Left ventricle myocardium inferior (tissue), 1 donor: ENCODE measurements around the gene STAP2. TPM values are rescaled to one million over a fixed set of nuclear protein-coding genes. Genes with fewer than 3 reads are reported as not detected.
A peak's percentile ranks its signal among the peaks of the same experiment; 100 is the strongest.

Experiments used
- DNase-seq: peaks from one replicate; pipeline ENCODE4 v3.0.0-alpha.2; 2020
- H3K27ac ChIP-seq: fragments of 200-600 bp; replicated peaks from 2 replicates; pipeline ENCODE4 v1.8.0; 2021
- H3K27me3 ChIP-seq: fragments of 200-600 bp; 2 replicates; pipeline ENCODE4 v1.8.0; 2021; ENCODE audit warnings: low read depth
- H3K36me3 ChIP-seq: fragments of 200-600 bp; 2 replicates; pipeline ENCODE4 v1.8.0; 2021
- H3K4me1 ChIP-seq: fragments of 200-600 bp; 2 replicates; pipeline ENCODE4 v1.8.0; 2021
- H3K4me3 ChIP-seq: fragments of 200-600 bp; 2 replicates; pipeline ENCODE4 v1.8.0; 2021; ENCODE audit warnings: mild to moderate bottlenecking, moderate library complexity
- H3K9me3 ChIP-seq: fragments of 200-600 bp; replicated peaks from 2 replicates; pipeline ENCODE4 v1.8.0; 2021
- CTCF ChIP-seq: fragments of 200-600 bp; IDR thresholded peaks from 2 replicates; pipeline ENCODE4 v1.8.0; 2021; ENCODE audit warnings: antibody characterized with exemption, mild to moderate bottlenecking, borderline replicate concordance
- intact Hi-C: fragments of 100-400 bp; cut with micrococcal nuclease; formaldehyde crosslinking; loops from one replicate; pipeline ENCODE4 v1.11.0; 2022
- long read RNA-seq: library from polyadenylated mRNA; unstranded; transcript quantifications from one replicate; pipeline ENCODE4 v2.0.0, GENCODE V29; 2021
- total RNA-seq: library from RNA; stranded (reverse); fragmentation: NEBNext Ultra II Directional; extraction: Animal tissue kit (Norgen Biotek cat#: 25700); gene quantifications from one replicate; pipeline ENCODE4 v1.2.1, GENCODE V29; 2021
- donor health status: DM: no; HTN: yes; CAD: no; lungs with severe emphysema.

Gene STAP2, protein sequence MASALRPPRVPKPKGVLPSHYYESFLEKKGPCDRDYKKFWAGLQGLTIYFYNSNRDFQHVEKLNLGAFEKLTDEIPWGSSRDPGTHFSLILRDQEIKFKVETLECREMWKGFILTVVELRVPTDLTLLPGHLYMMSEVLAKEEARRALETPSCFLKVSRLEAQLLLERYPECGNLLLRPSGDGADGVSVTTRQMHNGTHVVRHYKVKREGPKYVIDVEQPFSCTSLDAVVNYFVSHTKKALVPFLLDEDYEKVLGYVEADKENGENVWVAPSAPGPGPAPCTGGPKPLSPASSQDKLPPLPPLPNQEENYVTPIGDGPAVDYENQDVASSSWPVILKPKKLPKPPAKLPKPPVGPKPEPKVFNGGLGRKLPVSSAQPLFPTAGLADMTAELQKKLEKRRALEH
- total RNA-seq = 2.6 TPM
- long read RNA-seq, partial matches to known transcripts = 0 of 3 reads
- long read RNA-seq, other reads (novel, unspliced or antisense) = 1 of 3 reads

GRCh38 chr19:4338441-4339355, at the start of gene STAP2:
Gene STAP2 (minus strand): TSS chr19:4338827. CDS start chr19:4338753, 74 bp downstream.
- H3K36me3 ChIP-seq = no peaks in the 10 kb centered on the region
- no peaks in the 10 kb centered on the region for H3K27me3 ChIP-seq
- intact Hi-C loops = no loop called here
- TF ChIP-seq CTCF = no peak
- DNase-seq = no peak
- H3K4me1 ChIP-seq = peaks cover 27% of the 10 kb centered on the region
- peak within 1 kb of the TSS; percentile 62 for H3K4me3 ChIP-seq
- H3K27ac ChIP-seq = peak within 1 kb of the TSS; percentile 52
- no peaks in the 10 kb centered on the region for H3K9me3 ChIP-seq

DNA sequence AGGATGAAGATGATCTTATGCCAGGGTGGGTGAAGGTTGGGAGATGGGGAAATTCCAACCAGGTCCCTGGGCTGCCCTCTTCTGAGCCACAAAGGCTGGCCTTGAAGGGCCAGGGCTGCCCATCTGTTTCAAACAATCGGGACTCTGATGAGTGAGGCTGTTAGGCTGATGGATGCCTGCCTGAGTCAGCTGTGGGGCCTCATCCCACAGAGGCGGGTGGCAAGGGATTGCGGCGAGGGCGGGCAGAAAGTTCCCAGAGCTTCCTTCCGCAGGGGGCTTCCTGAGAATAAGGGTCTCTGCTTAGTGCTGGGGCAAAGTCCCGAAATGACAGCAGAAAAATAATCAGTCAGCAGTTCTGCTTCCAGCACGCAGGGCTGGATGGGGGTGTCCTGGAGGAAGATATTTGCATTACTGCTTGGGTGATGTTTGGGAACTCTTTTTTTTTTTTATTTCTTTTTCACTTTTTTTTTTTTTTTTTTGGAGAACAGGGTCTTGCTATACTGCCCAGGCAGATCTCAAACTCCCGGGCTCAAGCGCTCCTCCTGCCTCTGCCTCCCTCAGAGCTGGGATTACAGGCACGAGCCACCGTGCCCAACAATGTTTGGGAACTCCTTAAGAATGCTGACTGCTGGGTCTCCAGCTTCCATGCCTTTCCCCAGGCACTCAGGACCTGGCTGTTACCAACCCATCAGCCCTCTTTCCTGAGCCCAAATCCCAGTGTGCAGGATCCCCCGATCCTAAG, 47.6 kb upstream of the STAP2 start:
- intact Hi-C loops = no loop called here
- no peak for DNase-seq
- H3K36me3 ChIP-seq = peaks cover 23% of the 10 kb centered on the region
- no peak overlapping the region for H3K4me3 ChIP-seq
- H3K27me3 ChIP-seq = no peaks in the 10 kb centered on the region
- no peak for TF ChIP-seq CTCF
- H3K4me1 ChIP-seq = peaks cover 43% of the 10 kb centered on the region
- no peak overlapping the region for H3K27ac ChIP-seq
- H3K9me3 ChIP-seq = no peaks in the 10 kb centered on the region

GRCh38 chr19:4385291-4386040, 46.8 kb upstream of the STAP2 start:
- Histone ChIP-seq H3K27ac (no peak overlapping the region), H3K4me3 (no peak overlapping the region), H3K4me1 (peaks cover 40% of the 10 kb centered on the region), H3K9me3 (no peaks in the 10 kb centered on the region), H3K27me3 (no peaks in the 10 kb centered on the region), H3K36me3 (peaks cover 23% of the 10 kb centered on the region)
- no peak for DNase-seq
- no peak for TF ChIP-seq CTCF
- intact Hi-C loops = no loop called here

GRCh38 chr19:4380254-4380727, 41.7 kb upstream of the STAP2 start:
- intact Hi-C loops = no loop called here
- H3K36me3 ChIP-seq = peaks cover 11% of the 10 kb centered on the region
- H3K9me3 ChIP-seq = no peaks in the 10 kb centered on the region
- peak overlapping the region; percentile 88 for H3K27ac ChIP-seq
- peak; percentile 55 for DNase-seq
- TF ChIP-seq CTCF = no peak
- no peaks in the 10 kb centered on the region for H3K27me3 ChIP-seq
- peak overlapping the region; percentile 25 for H3K4me3 ChIP-seq
- peaks cover 54% of the 10 kb centered on the region for H3K4me1 ChIP-seq
